SKM-1 (cell line): Measurements from ENCODE around the gene CALML6.

ENCODE experiments used
- DNase-seq: peaks from one replicate; lab custom pipeline; 2025; ENCODE audit not compliant: unreplicated experiment; lab: John Stamatoyannopoulos, UW

The CALML6 gene

GRCh38 chr1:1910651-1911331, 4.3 kb upstream of the CALML6 start:
- DNase-seq, result no peak

GRCh38 chr1:1911350-1912041, 3.6 kb upstream of the CALML6 start:
- no peak for DNase-seq

- DNase-seq, result no peak
Measured at GRCh38 chr1:1914101-1914970, 724 bp upstream of the CALML6 start.

GRCh38 chr1:1915911-1916840, 1.1 kb downstream of the CALML6 start:
- DNase-seq, result no peak

GRCh38 chr1:1916851-1917251, 1.8 kb downstream of the CALML6 start:
- no peak for DNase-seq

GRCh38 chr1:1917304-1917976, 2.4 kb downstream of the CALML6 start:
- DNase-seq, result no peak

- DNase-seq, result no peak
Measured at GRCh38 chr1:1917995-1918900, 3.2 kb downstream of the CALML6 start.

- no peak for DNase-seq
Measured at GRCh38 chr1:1918901-1919303, 3.8 kb downstream of the CALML6 start, which contains the start of gene TMEM52. TSS of gene TMEM52 (minus strand) at chr1:1919279. CDS start at chr1:1919265, 14 bp downstream.

GRCh38 chr1:1919304-1920056, 4.4 kb downstream of the CALML6 start:
- peak; percentile 92 for DNase-seq

GRCh38 chr1:1920057-1920607, 5.1 kb downstream of the CALML6 start:
- no peak for DNase-seq

- no peak for DNase-seq
Measured at GRCh38 chr1:1920608-1921458, 5.8 kb downstream of the CALML6 start.

GRCh38 chr1:1921459-1921862, 6.4 kb downstream of the CALML6 start:
- no peak for DNase-seq

- no peak for DNase-seq
Measured at GRCh38 chr1:1921901-1922701, 7.0 kb downstream of the CALML6 start.

- no peak for DNase-seq
Measured at GRCh38 chr1:1922702-1922955, 7.6 kb downstream of the CALML6 start.

GRCh38 chr1:1922956-1923833, 8.1 kb downstream of the CALML6 start:
- no peak for DNase-seq

- no peak for DNase-seq
Measured at GRCh38 chr1:1924386-1924785, 9.3 kb downstream of the CALML6 start.
